ENCODE data around the gene OTOA.
"Not testable (repeated sequence)": the region's sequence is repeated elsewhere in the genome, so short reads cannot be mapped to it uniquely, and the experiment has no call there.

The OTOA gene

DNA sequence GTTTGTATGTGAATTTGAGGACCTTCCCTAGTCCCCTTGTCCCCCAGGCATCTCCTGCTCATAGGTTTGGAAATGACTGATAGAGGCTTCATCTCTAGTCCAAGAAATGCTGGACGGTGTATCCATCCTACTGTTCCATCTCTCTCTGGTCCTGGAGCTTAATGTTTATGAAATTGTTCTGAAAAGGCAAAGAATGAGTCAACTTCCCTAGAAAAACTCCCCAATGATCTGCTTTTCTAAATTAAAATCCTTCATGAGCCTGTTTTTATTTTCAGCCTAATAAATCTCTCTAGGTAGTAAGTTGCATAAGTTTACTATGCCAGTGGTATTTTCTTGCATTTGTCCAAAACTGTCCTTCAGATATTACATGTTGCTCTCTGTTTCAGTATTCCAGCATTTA is 9.3 kb upstream of the OTOA start:
- Histone ChIP-seq H3K9me3 (ENCODE audit: control insufficient read depth, insufficient read depth, low read depth, low read length) (no peaks in the 10 kb centered on the region), H3K9ac (ENCODE audit: low read length) (no peak overlapping the region), H3K4me3 (ENCODE audit: low read depth, low read length) (no peak overlapping the region), H3K27ac (ENCODE audit: low read depth, low read length) (no peak overlapping the region), H3K27me3 (ENCODE audit: control insufficient read depth, insufficient read depth, low read length) (no peaks in the 10 kb centered on the region), H3K4me1 (ENCODE audit: control insufficient read depth, insufficient read depth, low read length) (no peaks in the 10 kb centered on the region), H3K36me3 (ENCODE audit: control insufficient read depth, insufficient read depth, low read length) (peaks cover 4% of the 10 kb centered on the region)

DNA sequence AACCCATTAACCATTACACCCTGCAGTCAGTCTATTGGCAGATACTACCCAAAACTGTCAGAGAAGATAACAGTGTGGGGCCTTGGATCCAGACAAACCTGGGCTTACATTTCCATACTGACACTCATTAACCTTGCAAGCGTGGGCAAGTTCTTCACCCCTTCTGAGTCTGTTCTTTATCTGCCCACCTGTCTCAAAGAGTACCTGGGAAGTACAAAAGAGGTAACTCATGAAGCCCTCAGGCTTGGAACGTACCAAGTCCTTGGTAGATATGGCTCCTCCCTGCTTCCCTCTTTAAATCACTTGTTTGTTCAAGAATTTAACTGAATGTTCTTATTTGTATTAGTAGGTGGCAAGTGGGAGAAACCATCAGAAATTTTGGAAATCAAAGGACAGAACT is 8.9 kb upstream of the OTOA start:
- H3K27ac ChIP-seq (ENCODE audit: low read depth, low read length) = no peak overlapping the region
- H3K4me3 ChIP-seq (ENCODE audit: low read depth, low read length) = no peak overlapping the region
- H3K27me3 ChIP-seq (ENCODE audit: control insufficient read depth, insufficient read depth, low read length) = no peaks in the 10 kb centered on the region
- H3K36me3 ChIP-seq (ENCODE audit: control insufficient read depth, insufficient read depth, low read length) = peaks cover 4% of the 10 kb centered on the region
- no peak overlapping the region for H3K9ac ChIP-seq (ENCODE audit: low read length)
- no peaks in the 10 kb centered on the region for H3K9me3 ChIP-seq (ENCODE audit: control insufficient read depth, insufficient read depth, low read depth, low read length)
- no peaks in the 10 kb centered on the region for H3K4me1 ChIP-seq (ENCODE audit: control insufficient read depth, insufficient read depth, low read length)

GRCh38 chr16:21656795-21657768 is 6.7 kb upstream of the OTOA start:
- H3K9me3 ChIP-seq (ENCODE audit: control insufficient read depth, insufficient read depth, low read depth, low read length) = no peaks in the 10 kb centered on the region
- H3K4me3 ChIP-seq (ENCODE audit: low read depth, low read length) = no peak overlapping the region
- no peak overlapping the region for H3K9ac ChIP-seq (ENCODE audit: low read length)
- H3K4me1 ChIP-seq (ENCODE audit: control insufficient read depth, insufficient read depth, low read length) = no peaks in the 10 kb centered on the region
- H3K27me3 ChIP-seq (ENCODE audit: control insufficient read depth, insufficient read depth, low read length) = no peaks in the 10 kb centered on the region
- no peak overlapping the region for H3K27ac ChIP-seq (ENCODE audit: low read depth, low read length)
- H3K36me3 ChIP-seq (ENCODE audit: control insufficient read depth, insufficient read depth, low read length) = peaks cover 4% of the 10 kb centered on the region

DNA sequence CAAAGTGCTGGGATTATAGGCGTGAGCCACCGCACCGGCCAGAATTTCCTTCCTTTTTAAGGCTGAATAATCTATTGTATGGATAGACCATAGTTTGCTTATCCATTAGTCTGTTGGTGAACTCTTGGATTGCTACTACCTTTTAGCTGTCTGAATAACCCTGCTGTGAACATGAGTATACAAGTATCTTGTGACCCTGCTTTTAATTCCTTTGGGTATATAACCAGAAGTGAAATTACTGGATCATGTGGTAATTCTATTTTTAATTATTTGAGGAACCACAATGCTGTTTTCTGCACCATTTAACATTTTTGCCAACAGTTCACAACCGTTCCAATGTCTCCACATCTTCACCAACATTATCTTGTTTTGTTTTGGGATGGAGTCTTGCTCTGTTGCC is 4.6 kb upstream of the OTOA start:
- Histone ChIP-seq H3K27me3 (ENCODE audit: control insufficient read depth, insufficient read depth, low read length) (peaks cover 3% of the 10 kb centered on the region; the same call in 1 of the 2 replicates), H3K9ac (ENCODE audit: low read length) (no peak overlapping the region), H3K4me3 (ENCODE audit: low read depth, low read length) (no peak overlapping the region), H3K36me3 (ENCODE audit: control insufficient read depth, insufficient read depth, low read length) (peaks cover 4% of the 10 kb centered on the region), H3K9me3 (ENCODE audit: control insufficient read depth, insufficient read depth, low read depth, low read length) (no peaks in the 10 kb centered on the region), H3K4me1 (ENCODE audit: control insufficient read depth, insufficient read depth, low read length) (no peaks in the 10 kb centered on the region), H3K27ac (ENCODE audit: low read depth, low read length) (no peak overlapping the region)

DNA sequence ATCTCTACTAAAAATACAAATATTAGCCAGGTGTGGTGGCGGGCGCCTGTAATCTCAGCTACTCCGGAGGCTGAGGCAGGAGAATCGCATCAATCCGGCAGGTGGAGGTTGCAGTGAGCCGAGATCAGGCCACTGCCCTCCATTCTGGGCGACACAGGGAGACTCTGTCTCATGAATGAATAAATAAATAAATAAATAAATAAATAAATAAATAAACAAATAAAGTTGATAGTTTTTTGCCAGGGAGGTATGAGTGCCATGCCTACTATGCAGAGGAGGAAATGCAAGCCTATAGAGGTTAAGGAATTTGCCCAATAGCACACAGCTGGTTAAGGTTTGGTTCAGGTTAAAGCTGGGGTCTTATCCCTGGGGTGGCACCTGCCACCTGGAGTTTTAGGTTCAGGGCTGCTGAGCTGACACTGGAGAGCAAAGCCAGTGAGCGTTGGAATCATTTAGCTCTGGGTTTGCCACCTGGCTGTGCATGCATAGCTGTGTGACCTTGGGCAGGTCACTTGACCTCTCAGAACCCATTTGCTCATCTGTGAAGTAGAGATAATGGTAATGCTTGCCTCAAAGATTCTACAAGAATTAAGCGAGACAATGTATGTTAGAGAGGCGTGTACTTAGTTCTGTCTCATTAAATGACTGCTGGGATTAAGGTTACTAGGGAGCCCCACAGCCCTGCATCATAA is 1.2 kb downstream of the OTOA start:
- no peaks in the 10 kb centered on the region for H3K36me3 ChIP-seq (ENCODE audit: control insufficient read depth, insufficient read depth, low read length)
- H3K4me3 ChIP-seq (ENCODE audit: low read depth, low read length) = no peak overlapping the region
- peaks cover 10% of the 10 kb centered on the region for H3K4me1 ChIP-seq (ENCODE audit: control insufficient read depth, insufficient read depth, low read length)
- H3K9ac ChIP-seq (ENCODE audit: low read length) = no peak overlapping the region
- H3K9me3 ChIP-seq (ENCODE audit: control insufficient read depth, insufficient read depth, low read depth, low read length) = no peaks in the 10 kb centered on the region
- H3K27me3 ChIP-seq (ENCODE audit: control insufficient read depth, insufficient read depth, low read length) = peaks cover 3% of the 10 kb centered on the region; the same call in 1 of the 2 replicates
- no peak overlapping the region for H3K27ac ChIP-seq (ENCODE audit: low read depth, low read length)

DNA sequence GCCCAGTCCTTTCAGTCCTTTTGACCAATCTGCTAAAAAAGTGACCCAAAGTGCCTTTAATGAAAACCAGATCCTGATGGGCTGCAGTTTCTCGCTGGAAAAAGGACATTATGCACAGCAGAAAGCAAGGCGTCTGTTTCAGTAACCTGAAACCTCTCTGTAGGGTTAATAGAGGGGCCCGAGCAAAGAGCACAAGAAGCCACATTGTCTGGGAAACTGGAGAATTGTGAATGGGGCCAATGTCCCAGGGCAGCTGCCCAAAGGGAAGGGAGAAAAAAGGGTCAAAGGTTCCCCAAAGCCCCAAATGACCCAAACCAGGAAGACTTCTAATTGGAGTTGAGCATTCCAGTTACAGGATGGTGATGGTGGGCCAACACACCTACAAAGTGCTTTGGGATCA is 3.0 kb downstream of the OTOA start:
- no peak overlapping the region for H3K27ac ChIP-seq (ENCODE audit: low read depth, low read length)
- H3K36me3 ChIP-seq (ENCODE audit: control insufficient read depth, insufficient read depth, low read length) = no peaks in the 10 kb centered on the region
- H3K27me3 ChIP-seq (ENCODE audit: control insufficient read depth, insufficient read depth, low read length) = peaks cover 3% of the 10 kb centered on the region; the same call in 1 of the 2 replicates
- no peak overlapping the region for H3K4me3 ChIP-seq (ENCODE audit: low read depth, low read length)
- H3K9me3 ChIP-seq (ENCODE audit: control insufficient read depth, insufficient read depth, low read depth, low read length) = no peaks in the 10 kb centered on the region
- H3K9ac ChIP-seq (ENCODE audit: low read length) = no peak overlapping the region
- H3K4me1 ChIP-seq (ENCODE audit: control insufficient read depth, insufficient read depth, low read length) = peaks cover 10% of the 10 kb centered on the region

GRCh38 chr16:21667575-21667974 is 3.8 kb downstream of the OTOA start:
- no peak overlapping the region for H3K27ac ChIP-seq (ENCODE audit: low read depth, low read length)
- peaks cover 10% of the 10 kb centered on the region for H3K4me1 ChIP-seq (ENCODE audit: control insufficient read depth, insufficient read depth, low read length)
- no peak overlapping the region for H3K4me3 ChIP-seq (ENCODE audit: low read depth, low read length)
- H3K27me3 ChIP-seq (ENCODE audit: control insufficient read depth, insufficient read depth, low read length) = peaks cover 3% of the 10 kb centered on the region; the same call in 1 of the 2 replicates
- no peak overlapping the region for H3K9ac ChIP-seq (ENCODE audit: low read length)
- H3K36me3 ChIP-seq (ENCODE audit: control insufficient read depth, insufficient read depth, low read length) = no peaks in the 10 kb centered on the region
- no peaks in the 10 kb centered on the region for H3K9me3 ChIP-seq (ENCODE audit: control insufficient read depth, insufficient read depth, low read depth, low read length)

DNA sequence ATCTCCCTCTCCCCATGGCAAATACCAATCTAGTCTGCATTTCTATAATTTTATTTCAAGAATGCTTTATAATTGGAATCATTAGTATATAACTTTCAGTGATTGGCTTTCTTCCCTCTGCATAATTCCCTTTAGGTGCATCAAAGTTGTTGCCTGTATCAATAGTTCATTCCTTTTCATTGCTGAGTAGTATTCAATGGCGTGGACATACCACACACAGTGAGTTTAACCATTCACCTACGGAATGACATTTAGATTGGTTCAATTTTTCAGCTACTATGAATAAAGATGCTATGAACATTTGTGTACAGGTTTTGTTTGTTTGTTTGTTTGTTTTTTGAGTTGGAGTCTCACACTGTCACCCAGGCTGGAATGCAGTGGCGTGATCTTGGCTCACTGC is 9.7 kb downstream of the OTOA start:
- 0 out of 2 replicates have a peak, but pooled peaks cover 4% of the 10 kb centered on the region for H3K9me3 ChIP-seq (ENCODE audit: control insufficient read depth, insufficient read depth, low read depth, low read length)
- H3K27me3 ChIP-seq (ENCODE audit: control insufficient read depth, insufficient read depth, low read length) = no peaks in the 10 kb centered on the region; the same call in 1 of the 2 replicates
- H3K4me3 ChIP-seq (ENCODE audit: low read depth, low read length) = no peak overlapping the region
- no peak overlapping the region for H3K9ac ChIP-seq (ENCODE audit: low read length)
- H3K27ac ChIP-seq (ENCODE audit: low read depth, low read length) = no peak overlapping the region
- no peaks in the 10 kb centered on the region for H3K4me1 ChIP-seq (ENCODE audit: control insufficient read depth, insufficient read depth, low read length)
- no peaks in the 10 kb centered on the region for H3K36me3 ChIP-seq (ENCODE audit: control insufficient read depth, insufficient read depth, low read length)

DNA sequence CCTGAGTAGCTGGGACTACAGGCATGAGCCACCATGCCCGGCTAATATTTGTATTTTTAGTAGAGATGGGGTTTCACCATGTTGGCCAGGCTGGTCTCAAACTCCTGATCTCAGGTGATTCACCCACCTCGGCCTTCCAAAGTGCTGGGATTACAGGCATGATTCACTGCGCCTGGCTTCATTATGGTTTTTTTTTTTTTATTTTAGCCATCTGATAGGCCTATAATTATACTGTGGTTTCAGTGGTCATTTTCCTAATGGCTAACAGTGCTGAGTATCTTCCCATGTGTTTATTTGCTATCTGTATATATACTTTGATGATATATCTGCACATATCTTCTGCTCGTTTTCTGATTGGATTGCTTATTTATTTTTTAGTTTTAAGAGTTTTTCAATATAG is 10.7 kb downstream of the OTOA start:
- H3K36me3 ChIP-seq (ENCODE audit: control insufficient read depth, insufficient read depth, low read length); H3K9me3 ChIP-seq (ENCODE audit: control insufficient read depth, insufficient read depth, low read depth, low read length); H3K27ac ChIP-seq (ENCODE audit: low read depth, low read length): not testable (repeated sequence)

DNA sequence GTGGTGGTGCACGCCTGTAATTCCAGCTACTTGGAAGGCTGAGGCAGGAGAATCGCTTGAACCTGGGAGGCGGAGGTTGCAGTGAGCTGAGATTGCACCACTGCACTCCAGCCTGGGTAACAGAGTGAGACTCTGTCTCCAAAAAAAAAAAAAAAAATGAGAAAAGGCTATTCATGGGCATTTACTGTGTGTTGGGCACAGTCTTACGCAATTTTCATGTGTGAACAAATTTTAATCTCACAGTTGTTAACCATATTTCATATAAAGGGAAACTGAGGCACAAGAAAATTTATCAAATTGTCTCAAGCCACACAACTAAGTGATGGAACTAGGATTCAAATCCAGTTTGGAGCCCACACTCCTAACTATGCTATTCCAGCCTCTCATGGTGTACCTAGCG is 16.9 kb downstream of the OTOA start:
- not testable (repeated sequence) for H3K9me3 ChIP-seq (ENCODE audit: control insufficient read depth, insufficient read depth, low read depth, low read length); H3K4me1 ChIP-seq (ENCODE audit: control insufficient read depth, insufficient read depth, low read length); H3K27ac ChIP-seq (ENCODE audit: low read depth, low read length); H3K27me3 ChIP-seq (ENCODE audit: control insufficient read depth, insufficient read depth, low read length); H3K9ac ChIP-seq (ENCODE audit: low read length); H3K36me3 ChIP-seq (ENCODE audit: control insufficient read depth, insufficient read depth, low read length); H3K4me3 ChIP-seq (ENCODE audit: low read depth, low read length)

More for the DNA sequence above, 10.7 kb downstream of the OTOA start:
- H3K27me3 ChIP-seq (ENCODE audit: control insufficient read depth, insufficient read depth, low read length); H3K4me1 ChIP-seq (ENCODE audit: control insufficient read depth, insufficient read depth, low read length); H3K9ac ChIP-seq (ENCODE audit: low read length); H3K4me3 ChIP-seq (ENCODE audit: low read depth, low read length): not testable (repeated sequence)

- Histone ChIP-seq H3K4me3 (ENCODE audit: low read depth, low read length) (no peak overlapping the region), H3K36me3 (ENCODE audit: control insufficient read depth, insufficient read depth, low read length) (no peaks in the 10 kb centered on the region), H3K9ac (ENCODE audit: low read length) (no peak overlapping the region), H3K9me3 (ENCODE audit: control insufficient read depth, insufficient read depth, low read depth, low read length) (no peaks in the 10 kb centered on the region), H3K4me1 (ENCODE audit: control insufficient read depth, insufficient read depth, low read length) (no peaks in the 10 kb centered on the region), H3K27ac (ENCODE audit: low read depth, low read length) (no peak overlapping the region), H3K27me3 (ENCODE audit: control insufficient read depth, insufficient read depth, low read length) (peaks cover 4% of the 10 kb centered on the region; the same call in 1 of the 2 replicates)
These were observed 19.4 kb downstream of the OTOA start for GRCh38 chr16:21683184-21683583.
